SK-N-SH treated with all-trans-retinoic acid at 6 μM for 48 hours (cell line): ENCODE results near the gene AOPEP.

Source experiments
- ATAC-seq: fragments of 200-7000 bp; cut with Tn5 transposase; 3 replicates; pipeline ENCODE4 v1.9.1; 2020; ENCODE audit warnings: mild to moderate bottlenecking, moderate library complexity
- ARNTL ChIP-seq: fragments of 450-650 bp; formaldehyde crosslinking; IDR thresholded peaks from 2 replicates; pipeline ENCODE4 v1.5.0; 2020; ENCODE audit warnings: low read depth, mild to moderate bottlenecking, moderate library complexity, borderline replicate concordance
- BACH2 ChIP-seq: fragments of 250-450 bp; sonication (Bioruptor Pico); IDR thresholded peaks from 2 replicates; pipeline ENCODE4 v1.9.0; 2021; ENCODE audit warnings: mild to moderate bottlenecking, borderline replicate concordance
- CREB5 ChIP-seq: fragments of 250-450 bp; sonication (Bioruptor Pico); IDR thresholded peaks from 2 replicates; pipeline ENCODE4 v1.5.1; 2020; ENCODE audit warnings: low read depth, mild to moderate bottlenecking, moderate library complexity
- CSDC2 ChIP-seq: fragments of 250-450 bp; sonication (Bioruptor Pico); IDR thresholded peaks from 2 replicates; pipeline ENCODE4 v1.5.0; 2020; ENCODE audit warnings: mild to moderate bottlenecking, moderate library complexity
- CSRNP3 ChIP-seq: fragments of 250-450 bp; sonication (Bioruptor Pico); IDR thresholded peaks from 2 replicates; pipeline ENCODE4 v1.5.1; 2021; ENCODE audit warnings: mild to moderate bottlenecking, moderate library complexity
- ESRRG ChIP-seq: fragments of 250-450 bp; sonication (Bioruptor Pico); IDR thresholded peaks from 2 replicates; pipeline ENCODE4 v1.6.1; 2021; ENCODE audit warnings: mild to moderate bottlenecking
- GLIS3 ChIP-seq: fragments of 250-450 bp; sonication (Bioruptor Pico); IDR thresholded peaks from 2 replicates; pipeline ENCODE4 v1.5.0; 2020; ENCODE audit warnings: mild to moderate bottlenecking, moderate library complexity
- ISL1 ChIP-seq: fragments of 250-450 bp; sonication (Bioruptor Pico); IDR thresholded peaks from 2 replicates; pipeline ENCODE4 v2.1.2; 2022; ENCODE audit warnings: mild to moderate bottlenecking, moderate library complexity
- OSR1 ChIP-seq: fragments of 250-450 bp; sonication (Bioruptor Pico); IDR thresholded peaks from 2 replicates; pipeline ENCODE4 v1.8.0; 2022; ENCODE audit warnings: moderate library complexity, mild to moderate bottlenecking, inconsistent platforms
- PATZ1 ChIP-seq: fragments of 250-450 bp; sonication (Bioruptor Pico); IDR thresholded peaks from 2 replicates; pipeline ENCODE4 v1.8.0; 2020; ENCODE audit warnings: mild to moderate bottlenecking, moderate library complexity, borderline replicate concordance
- POU6F1 ChIP-seq: fragments of 250-450 bp; sonication (Bioruptor Pico); IDR thresholded peaks from 2 replicates; pipeline ENCODE4 v1.8.0; 2021; ENCODE audit warnings: low read depth, mild to moderate bottlenecking, moderate library complexity, borderline replicate concordance
- RARB ChIP-seq: fragments of 250-450 bp; sonication (Bioruptor Pico); IDR thresholded peaks from 2 replicates; pipeline ENCODE4 v1.8.0; 2021; ENCODE audit warnings: mild to moderate bottlenecking, moderate library complexity
- SNAI2 ChIP-seq: fragments of 250-450 bp; sonication (Bioruptor Pico); IDR thresholded peaks from 2 replicates; pipeline ENCODE4 v1.5.0; 2020; ENCODE audit warnings: mild to moderate bottlenecking, moderate library complexity
- TCF4 ChIP-seq: fragments of 250-450 bp; sonication (Bioruptor Pico); IDR thresholded peaks from 2 replicates; pipeline ENCODE4 v1.8.0; 2021; ENCODE audit warnings: mild to moderate bottlenecking, moderate library complexity, borderline replicate concordance
- TOX ChIP-seq: fragments of 250-450 bp; sonication (Bioruptor Pico); IDR thresholded peaks from 2 replicates; pipeline ENCODE4 v1.8.0; 2021; ENCODE audit warnings: mild to moderate bottlenecking, moderate library complexity, borderline replicate concordance
- TSHZ2 ChIP-seq: fragments of 250-450 bp; sonication (Bioruptor Pico); IDR thresholded peaks from 2 replicates; pipeline ENCODE4 v1.5.0; 2020; ENCODE audit warnings: mild to moderate bottlenecking, moderate library complexity
- ZC3H10 ChIP-seq: fragments of 250-450 bp; sonication (Bioruptor Pico); IDR thresholded peaks from 2 replicates; pipeline ENCODE4 v1.5.1; 2021; ENCODE audit warnings: mild to moderate bottlenecking, moderate library complexity
- ZFP3 ChIP-seq: fragments of 250-450 bp; sonication (Bioruptor Pico); IDR thresholded peaks from 2 replicates; pipeline ENCODE4 v1.5.0; 2020; ENCODE audit warnings: mild to moderate bottlenecking, moderate library complexity
- ZFP30 ChIP-seq: fragments of 450-650 bp; formaldehyde crosslinking; IDR thresholded peaks from 2 replicates; pipeline ENCODE4 v1.5.0; 2022; ENCODE audit warnings: mild to moderate bottlenecking, moderate library complexity
- ZNF565 ChIP-seq: fragments of 450-650 bp; formaldehyde crosslinking; conservative IDR thresholded peaks from 2 replicates; pipeline ENCODE4 v1.5.0; 2020; ENCODE audit warnings: low read depth, mild to moderate bottlenecking, moderate library complexity
- ZNF70 ChIP-seq: fragments of 450-650 bp; formaldehyde crosslinking; IDR thresholded peaks from 2 replicates; pipeline ENCODE4 v1.5.0; 2020; ENCODE audit warnings: mild to moderate bottlenecking, moderate library complexity
- ZNF8 ChIP-seq: fragments of 450-650 bp; formaldehyde crosslinking; IDR thresholded peaks from 2 replicates; pipeline ENCODE4 v1.5.0; 2020; ENCODE audit warnings: mild to moderate bottlenecking, moderate library complexity

AOPEP gene

GRCh38 chr9:95073042-95073607 lies 346.6 kb downstream of the AOPEP start:
- ATAC-seq = peak; percentile 40
- TF ChIP-seq ISL1 (CRISPR knock-in tag) (no peak), ZNF8 (CRISPR knock-in tag) (no peak), OSR1 (CRISPR knock-in tag) (no peak), PATZ1 (CRISPR knock-in tag) (no peak), CSDC2 (no peak), ZC3H10 (CRISPR knock-in tag) (no peak), GLIS3 (CRISPR knock-in tag) (no peak)
- TF ChIP-seq, all 23 proteins: peak for 0

GRCh38 chr9:95073918-95074317 lies 347.4 kb downstream of the AOPEP start:
- ATAC-seq = no peak; the same call in 2 of the 3 replicates
- TF ChIP-seq ZNF565 (CRISPR knock-in tag) (no peak), ZFP30 (CRISPR knock-in tag) (no peak), ARNTL (CRISPR knock-in tag) (no peak), RARB (CRISPR knock-in tag) (no peak), POU6F1 (no peak), ESRRG (no peak), ZC3H10 (CRISPR knock-in tag) (no peak), BACH2 (CRISPR knock-in tag) (no peak), GLIS3 (CRISPR knock-in tag) (no peak), PATZ1 (CRISPR knock-in tag) (no peak), TCF4 (CRISPR knock-in tag) (no peak), CREB5 (CRISPR knock-in tag) (no peak), TOX (no peak), CSDC2 (no peak), ISL1 (CRISPR knock-in tag) (no peak), CSRNP3 (CRISPR knock-in tag) (no peak)

GRCh38 chr9:95074632-95075031 lies 348.1 kb downstream of the AOPEP start:
- ATAC-seq = no peak
- TF ChIP-seq GLIS3 (CRISPR knock-in tag) = no peak
- TF ChIP-seq RARB (CRISPR knock-in tag) = no peak
- no peak for TF ChIP-seq ZFP3 (CRISPR knock-in tag)
- TF ChIP-seq ZNF8 (CRISPR knock-in tag) = no peak
- TF ChIP-seq ZC3H10 (CRISPR knock-in tag) = no peak
- no peak for TF ChIP-seq ESRRG
- TF ChIP-seq ZNF565 (CRISPR knock-in tag) = no peak
- TF ChIP-seq BACH2 (CRISPR knock-in tag) = no peak
- TF ChIP-seq TCF4 (CRISPR knock-in tag) = no peak
- no peak for TF ChIP-seq TSHZ2 (CRISPR knock-in tag)
- no peak for TF ChIP-seq TOX
- no peak for TF ChIP-seq PATZ1 (CRISPR knock-in tag)
- TF ChIP-seq ZNF70 (CRISPR knock-in tag) = no peak
- TF ChIP-seq ARNTL (CRISPR knock-in tag) = no peak
- TF ChIP-seq SNAI2 (CRISPR knock-in tag) = no peak
- no peak for TF ChIP-seq CREB5 (CRISPR knock-in tag)
- TF ChIP-seq OSR1 (CRISPR knock-in tag) = no peak
